H9 (cell line): Measurements from ENCODE around the gene SORCS2. TPM values are rescaled to one million over a fixed set of nuclear protein-coding genes. Genes with fewer than 3 reads are reported as not detected.
A peak's percentile ranks its signal among the peaks of the same experiment; 100 is the strongest.

ENCODE experiments used
- DNase-seq: peaks from one replicate; pipeline ENCODE4 v3.0.0-alpha.2; 2017
- H2AFZ ChIP-seq: one replicate; pipeline ENCODE4 v1.6.1; 2013; ENCODE audit warnings: mild to moderate bottlenecking, low read length, control low read depth, moderate library complexity
- H2AK5ac ChIP-seq: 2 replicates; pipeline ENCODE4 v1.6.1; 2013; ENCODE audit warnings: low read length, control low read depth, mixed read lengths; ENCODE audit not compliant: insufficient read length
- H2BK120ac ChIP-seq: one replicate; pipeline ENCODE4 v1.6.1; 2013; ENCODE audit warnings: low read depth, mild to moderate bottlenecking, low read length, control low read depth, inconsistent platforms; ENCODE audit not compliant: poor library complexity, severe bottlenecking
- H2BK12ac ChIP-seq: 2 replicates; pipeline ENCODE4 v1.6.1; 2013; ENCODE audit warnings: low read length, control low read depth, mixed read lengths, low read depth; ENCODE audit not compliant: insufficient read length
- H2BK15ac ChIP-seq: 2 replicates; pipeline ENCODE4 v1.6.1; 2013; ENCODE audit warnings: low read depth, low read length, control low read depth
- H2BK20ac ChIP-seq: one replicate; pipeline ENCODE4 v1.6.1; 2013; ENCODE audit warnings: low read depth, mild to moderate bottlenecking, low read length, control low read depth, inconsistent platforms; ENCODE audit not compliant: poor library complexity, severe bottlenecking
- H2BK5ac ChIP-seq: 2 replicates; pipeline ENCODE4 v1.6.1; 2013; ENCODE audit warnings: low read length, control low read depth, mixed read lengths; ENCODE audit not compliant: insufficient read length
- H3K14ac ChIP-seq: 2 replicates; pipeline ENCODE4 v1.6.1; 2013; ENCODE audit warnings: low read length, control low read depth; ENCODE audit not compliant: insufficient read depth
- H3K18ac ChIP-seq: 2 replicates; pipeline ENCODE4 v1.6.1; 2013; ENCODE audit warnings: low read depth, mild to moderate bottlenecking, mixed read lengths, low read length, control low read depth; ENCODE audit not compliant: insufficient read length
- H3K23ac ChIP-seq: 2 replicates; pipeline ENCODE4 v1.6.1; 2013; ENCODE audit warnings: low read length, control low read depth, mixed read lengths, low read depth; ENCODE audit not compliant: insufficient read length
- H3K23me2 ChIP-seq: 2 replicates; pipeline ENCODE4 v1.6.1; 2013; ENCODE audit warnings: low read depth, mild to moderate bottlenecking, mixed read lengths, low read length, control low read depth; ENCODE audit not compliant: insufficient read length, poor library complexity, severe bottlenecking
- H3K27ac ChIP-seq: 2 replicates; pipeline ENCODE4 v1.5.1; 2013; ENCODE audit warnings: low read length, control low read depth, mixed read lengths, low read depth; ENCODE audit not compliant: insufficient read length
- H3K27me3 ChIP-seq: 2 replicates; pipeline ENCODE4 v1.6.1; 2013; ENCODE audit warnings: low read length, control low read depth, inconsistent platforms; ENCODE audit not compliant: insufficient read depth
- H3K4ac ChIP-seq: 2 replicates; pipeline ENCODE4 v1.6.1; 2013; ENCODE audit warnings: low read depth, mild to moderate bottlenecking, control low read depth, inconsistent platforms, low read length, moderate library complexity
- H3K4me1 ChIP-seq: 2 replicates; pipeline ENCODE4 v1.6.1; 2013; ENCODE audit warnings: low read length, control low read depth, inconsistent platforms; ENCODE audit not compliant: insufficient read depth
- H3K4me2 ChIP-seq: 2 replicates; pipeline ENCODE4 v1.6.1; 2013; ENCODE audit warnings: low read length, control low read depth, mixed read lengths; ENCODE audit not compliant: insufficient read length, insufficient read depth
- H3K56ac ChIP-seq: 2 replicates; pipeline ENCODE4 v1.6.1; 2013; ENCODE audit warnings: low read depth, mild to moderate bottlenecking, mixed read lengths, low read length, control low read depth; ENCODE audit not compliant: insufficient read length
- H3K79me1 ChIP-seq: 2 replicates; pipeline ENCODE4 v1.6.1; 2013; ENCODE audit warnings: low read depth, mild to moderate bottlenecking, moderate library complexity, low read length, control low read depth, inconsistent platforms; ENCODE audit not compliant: insufficient read depth, poor library complexity, severe bottlenecking
- H3K79me2 ChIP-seq: 2 replicates; pipeline ENCODE4 v1.6.1; 2013; ENCODE audit warnings: low read length, control low read depth, inconsistent platforms; ENCODE audit not compliant: insufficient read depth
- H3K9ac ChIP-seq: 2 replicates; pipeline ENCODE4 v1.6.1; 2013; ENCODE audit warnings: low read length, control low read depth, mixed read lengths; ENCODE audit not compliant: insufficient read length; ENCODE audit errors: extremely low read depth
- H3K9me3 ChIP-seq: one replicate; pipeline ENCODE4 v1.6.1; 2013; ENCODE audit warnings: low read depth, low read length, inconsistent platforms; ENCODE audit not compliant: control insufficient read depth
- H3T11ph ChIP-seq: one replicate; pipeline ENCODE4 v1.6.1; 2013; ENCODE audit warnings: mild to moderate bottlenecking, low read length, control low read depth, inconsistent platforms
- H4K20me1 ChIP-seq: one replicate; pipeline ENCODE4 v1.6.1; 2013; ENCODE audit not compliant: control insufficient read depth, insufficient read length, insufficient read depth
- H4K5ac ChIP-seq: 2 replicates; pipeline ENCODE4 v1.6.1; 2013; ENCODE audit warnings: low read depth, mild to moderate bottlenecking, mixed read lengths, low read length, control low read depth; ENCODE audit not compliant: insufficient read length
- H4K8ac ChIP-seq: replicated peaks from 2 replicates; pipeline ENCODE4 v1.6.1; 2013; ENCODE audit warnings: low read length, control low read depth, mixed read lengths, low read depth; ENCODE audit not compliant: insufficient read length
- H4K91ac ChIP-seq: 2 replicates; pipeline ENCODE4 v1.6.1; 2013; ENCODE audit warnings: low read depth, mild to moderate bottlenecking, moderate library complexity, mixed read lengths, low read length, control low read depth; ENCODE audit not compliant: insufficient read length
- H3K27ac Mint-ChIP-seq, 3 experiments: 2 replicates in 2 of 3; 3 replicates in 1 of 3; pipeline ENCODE4 v1.8.0; 2020 to 2021; ENCODE audit warnings: mixed read lengths in 3 of 3, mild to moderate bottlenecking in 1 of 3, moderate library complexity in 1 of 3
- H3K27me3 Mint-ChIP-seq: 2 replicates; pipeline ENCODE4 v1.8.0; 2021; ENCODE audit warnings: low read depth, mild to moderate bottlenecking, moderate library complexity, mixed read lengths
- H3K36me3 Mint-ChIP-seq, 3 experiments: 2 replicates in 2 of 3; 3 replicates in 1 of 3; pipeline ENCODE4 v1.8.0; 2020 to 2021; ENCODE audit warnings: low read depth in 3 of 3, mixed read lengths in 3 of 3; ENCODE audit not compliant: insufficient read depth in 1 of 3
- H3K4me1 Mint-ChIP-seq, 2 experiments: 2 replicates each; pipeline ENCODE4 v1.8.0; 2020; ENCODE audit warnings: mixed read lengths in 2 of 2
- H3K4me3 Mint-ChIP-seq, 2 experiments: 2 replicates in 1 of 2; 3 replicates in 1 of 2; pipeline ENCODE4 v1.8.0; 2020 to 2021; ENCODE audit warnings: mild to moderate bottlenecking in 2 of 2, mixed read lengths in 2 of 2, moderate library complexity in 1 of 2
- H3K9me3 Mint-ChIP-seq, 2 experiments: 2 replicates in 1 of 2; 3 replicates in 1 of 2; pipeline ENCODE4 v1.8.0; 2020; ENCODE audit warnings: mild to moderate bottlenecking in 2 of 2, mixed read lengths in 2 of 2, moderate library complexity in 1 of 2
- CTCF ChIP-seq: fragments of 200-600 bp; sonication (generic); conservative IDR thresholded peaks from 3 replicates; pipeline ENCODE4 v1.8.0; 2021; ENCODE audit warnings: antibody characterized with exemption, mild to moderate bottlenecking
- WGBS: extraction: QIAGEN DNeasy Blood & Tissue Kit; methylation state at CpG from one replicate; pipeline ENCODE4 v1.1.7; 2013; ENCODE audit warnings: missing lambda C conversion rate, low lambda C conversion rate, mixed read lengths; ENCODE audit not compliant: insufficient read length; ENCODE audit errors: extremely low coverage; 5-methylcytosine and 5-hydroxymethylcytosine counted together
- total RNA-seq: library from RNA; stranded (reverse); gene quantifications from 2 replicates; pipeline ENCODE4 v1.2.1, GENCODE V29; 2021

Gene SORCS2
- total RNA-seq, 1 experiment from 2014 or later: 0.57 TPM

GRCh38 chr4:7333801-7334421 is 141.6 kb downstream of the SORCS2 start:
- Histone ChIP-seq H2AK5ac (no peak overlapping the region), H3K9me3 (no peaks in the 10 kb centered on the region), H3K79me2 (no peaks in the 10 kb centered on the region), H3K56ac (no peak overlapping the region), H3K18ac (no peak overlapping the region), H4K8ac (no peak overlapping the region), H2AFZ (no peak overlapping the region), H3K23ac (no peak overlapping the region), H2BK5ac (no peak overlapping the region), H2BK120ac (no peak overlapping the region), H3K27ac (no peak overlapping the region), H3K9ac (no peak overlapping the region), H4K5ac (no peak overlapping the region), H4K20me1 (no peaks in the 10 kb centered on the region), H3K23me2 (no peaks in the 10 kb centered on the region), H2BK12ac (no peak overlapping the region), H3T11ph (no peak overlapping the region), H4K91ac (no peak overlapping the region), H3K14ac (no peak overlapping the region), H3K79me1 (no peaks in the 10 kb centered on the region), H3K4me2 (no peak overlapping the region), H3K27me3 (no peaks in the 10 kb centered on the region), H3K4ac (no peak overlapping the region), H2BK20ac (no peak overlapping the region), H3K4me1 (no peaks in the 10 kb centered on the region), H2BK15ac (no peak overlapping the region)
- DNase-seq: peak; percentile 50
- TF ChIP-seq CTCF: no peak; the same call in 2 of the 3 replicates
- no peak overlapping the region for H3K4me3 Mint-ChIP-seq
- no CpG with 5 or more reads among the region's 16 CpGs for WGBS
- peaks cover 6 to 36% of the 10 kb centered on the region in 2 experiments for H3K4me1 Mint-ChIP-seq
- no peak overlapping the region; a peak in 1 of 7 replicates for H3K27ac Mint-ChIP-seq
- peaks cover 14% of the 10 kb centered on the region for H3K27me3 Mint-ChIP-seq
- no peaks in the 10 kb centered on the region; a peak in 1 of 7 replicates for H3K36me3 Mint-ChIP-seq
- peaks cover 4 to 5% of the 10 kb centered on the region in 2 experiments; a peak in 3 of 5 replicates for H3K9me3 Mint-ChIP-seq
